ENCODE results near the gene CDX2.
A peak's percentile ranks its signal among the peaks of the same experiment; 100 is the strongest.
"Not testable (repeated sequence)": the region's sequence is repeated elsewhere in the genome, so short reads cannot be mapped to it uniquely, and the experiment has no call there.

Gene CDX2

GRCh38 chr13:27964741-27965323 is 4.3 kb downstream of the CDX2 start:
- no peak for DNase-seq

GRCh38 chr13:27964206-27964605 is 4.9 kb downstream of the CDX2 start:
- DNase-seq: not testable (repeated sequence)

GRCh38 chr13:27963491-27963890 is 5.6 kb downstream of the CDX2 start:
- no peak for DNase-seq

DNA sequence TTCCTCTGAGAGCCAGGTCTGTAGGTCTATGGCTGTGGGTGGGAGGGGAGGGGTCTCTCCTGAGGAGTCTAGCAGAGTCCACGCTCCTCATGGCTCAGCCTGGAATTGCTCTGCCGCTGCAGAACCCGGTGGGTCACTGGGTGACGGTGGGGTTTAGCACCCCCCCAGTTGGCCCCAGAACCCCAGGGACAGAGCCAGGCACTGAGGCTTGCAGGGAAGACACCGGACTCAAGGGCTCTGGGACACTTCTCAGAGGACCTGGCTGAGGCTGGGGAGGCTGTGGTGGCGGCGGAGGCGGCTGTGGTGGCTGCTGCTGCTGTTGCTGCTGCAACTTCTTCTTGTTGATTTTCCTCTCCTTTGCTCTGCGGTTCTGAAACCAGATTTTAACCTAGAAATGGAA is 6.1 kb downstream of the CDX2 start:
- DNase-seq: no peak

DNA sequence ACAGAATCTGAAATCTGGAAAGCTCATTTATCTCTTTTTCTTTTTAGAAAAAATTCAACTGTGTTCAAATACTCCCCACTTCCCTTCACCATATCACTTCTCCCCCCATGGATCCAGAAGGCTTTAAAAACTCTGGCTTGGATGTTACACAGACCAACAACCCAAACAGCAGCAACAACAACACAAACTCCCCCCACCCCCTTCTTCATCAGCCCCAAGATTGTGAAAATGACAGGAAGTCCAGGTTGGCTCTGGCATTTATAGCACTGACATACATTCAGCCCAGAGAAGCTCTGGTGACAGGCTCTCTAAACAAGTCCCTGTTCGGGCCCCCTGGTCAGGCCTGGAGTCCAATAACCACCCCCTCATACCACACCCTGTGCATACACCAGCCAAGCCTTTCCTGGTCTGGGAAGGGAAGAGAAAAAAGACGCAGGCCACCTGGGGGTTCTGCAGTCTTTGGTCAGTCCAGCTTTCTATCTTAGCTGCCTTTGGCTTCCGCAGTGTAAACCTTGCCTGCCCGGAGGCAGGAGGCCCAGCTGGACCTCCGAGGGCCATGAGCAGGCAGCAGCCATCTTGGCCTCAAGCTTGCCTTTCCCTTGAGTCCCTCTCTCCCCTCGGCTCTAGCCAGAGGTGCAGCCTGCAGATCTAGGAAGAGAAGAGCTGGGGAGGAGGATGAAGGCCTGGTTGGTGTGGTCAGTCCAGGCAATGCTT is 6.8 kb downstream of the CDX2 start:
- no peak for DNase-seq

GRCh38 chr13:27961227-27962085 is 7.7 kb downstream of the CDX2 start:
- DNase-seq: no peak

DNA sequence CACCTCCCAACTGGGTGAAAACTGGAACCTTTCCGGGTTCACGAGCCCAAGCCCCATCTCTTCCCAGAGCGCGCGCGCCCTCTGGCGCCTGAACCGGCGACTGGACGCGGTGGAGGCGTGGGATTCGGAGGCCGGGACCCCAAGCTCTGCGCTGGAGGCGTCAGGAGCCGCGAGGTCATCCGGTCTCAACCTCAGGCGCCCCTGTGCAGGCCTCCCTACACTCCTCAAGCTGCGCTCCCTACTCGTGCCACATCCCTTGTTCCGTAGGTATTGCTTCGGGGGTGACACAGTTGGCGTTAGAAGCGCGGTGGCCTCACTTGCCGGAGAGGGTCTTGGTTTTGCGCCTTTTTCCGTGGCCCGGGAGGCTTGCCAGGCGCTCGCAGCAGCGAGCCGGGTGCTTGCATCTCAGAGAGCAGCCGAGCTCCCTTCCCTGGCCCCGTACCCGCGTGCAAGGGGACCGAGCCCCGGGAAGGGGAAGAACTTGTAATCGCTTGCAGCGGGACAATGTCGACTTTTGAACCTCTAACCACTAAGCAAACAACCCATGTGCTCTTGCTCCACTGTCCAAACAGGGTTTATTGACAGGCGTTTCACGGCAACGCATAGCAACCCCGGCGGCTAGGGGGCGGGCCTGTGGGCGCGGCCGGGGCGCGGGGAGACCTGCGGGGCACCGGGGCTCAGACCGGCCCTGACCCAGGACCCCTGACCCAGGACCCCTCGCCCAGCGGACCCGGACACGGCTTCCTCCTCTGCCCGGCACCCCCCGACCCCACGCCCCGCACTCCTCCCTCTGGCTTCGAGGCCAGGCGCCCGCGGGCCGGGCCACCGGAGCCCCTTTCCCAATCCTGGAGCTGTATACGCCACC is 8.5 kb downstream of the CDX2 start:
- peak; percentile 12 for DNase-seq

- no peak for DNase-seq
Observed at GRCh38 chr13:27959976-27960361, 9.1 kb downstream of the CDX2 start.

DNA sequence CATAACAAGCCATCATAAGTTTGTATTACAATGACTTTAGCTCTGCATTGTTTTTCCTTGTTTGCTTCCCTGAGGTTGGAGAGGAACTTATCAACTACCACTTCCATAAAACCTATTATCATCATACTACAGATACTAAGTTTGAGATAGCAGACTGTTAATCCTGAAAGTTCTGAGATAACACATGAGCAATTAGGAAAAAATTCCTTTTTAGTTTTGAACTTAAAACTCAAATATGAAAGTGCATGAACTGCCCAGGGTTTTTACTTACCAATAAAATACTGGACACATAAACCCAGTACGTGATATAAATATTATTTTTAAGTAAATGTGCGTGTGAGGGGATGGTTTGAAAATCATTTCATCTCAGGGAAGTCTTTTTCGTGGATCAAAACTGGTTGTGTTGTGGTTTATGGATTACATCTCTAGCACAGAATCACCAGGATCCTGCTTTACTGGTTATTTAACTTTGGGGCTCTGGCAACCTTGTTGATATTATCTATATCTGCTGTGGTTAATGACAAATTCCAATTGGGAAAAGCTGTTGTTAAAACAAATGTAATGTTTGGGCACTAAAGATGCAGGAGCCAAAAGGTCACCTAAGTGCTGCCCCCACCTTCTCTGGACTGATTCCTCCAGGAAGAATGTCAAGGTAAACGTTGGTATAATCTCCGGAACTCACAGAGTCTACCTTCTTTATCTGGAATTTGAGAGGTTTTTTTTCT is 12.4 kb downstream of the CDX2 start:
- DNase-seq: no peak

DNA sequence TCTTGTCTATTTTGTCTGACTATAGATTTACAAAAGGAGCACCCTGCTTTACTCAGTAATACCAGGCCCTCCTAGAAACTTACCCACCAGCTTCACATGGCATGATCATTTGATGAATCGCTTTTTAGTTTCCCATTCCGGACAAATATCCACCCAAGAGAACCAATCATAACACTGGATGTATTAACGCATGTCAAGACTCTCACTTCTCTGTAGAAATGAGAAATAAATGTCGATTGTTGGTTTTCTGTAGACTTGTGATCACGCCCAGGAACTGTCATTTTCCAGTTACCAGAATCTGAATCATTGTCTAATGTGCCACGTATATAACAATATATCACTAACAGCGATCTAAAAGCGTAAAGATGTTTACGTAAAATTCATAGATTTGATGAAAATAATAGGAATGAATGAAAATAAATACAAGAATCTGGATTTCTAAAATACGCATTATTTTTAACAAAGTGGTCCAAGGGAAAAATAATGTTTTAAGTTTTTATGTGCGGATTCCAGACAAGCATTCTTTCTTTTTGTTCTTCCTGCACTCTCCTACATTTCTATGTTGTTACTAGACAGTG is 14.0 kb downstream of the CDX2 start:
- no peak for DNase-seq

GRCh38 chr13:27954406-27954851 is 14.7 kb downstream of the CDX2 start:
- no peak for DNase-seq

DNA sequence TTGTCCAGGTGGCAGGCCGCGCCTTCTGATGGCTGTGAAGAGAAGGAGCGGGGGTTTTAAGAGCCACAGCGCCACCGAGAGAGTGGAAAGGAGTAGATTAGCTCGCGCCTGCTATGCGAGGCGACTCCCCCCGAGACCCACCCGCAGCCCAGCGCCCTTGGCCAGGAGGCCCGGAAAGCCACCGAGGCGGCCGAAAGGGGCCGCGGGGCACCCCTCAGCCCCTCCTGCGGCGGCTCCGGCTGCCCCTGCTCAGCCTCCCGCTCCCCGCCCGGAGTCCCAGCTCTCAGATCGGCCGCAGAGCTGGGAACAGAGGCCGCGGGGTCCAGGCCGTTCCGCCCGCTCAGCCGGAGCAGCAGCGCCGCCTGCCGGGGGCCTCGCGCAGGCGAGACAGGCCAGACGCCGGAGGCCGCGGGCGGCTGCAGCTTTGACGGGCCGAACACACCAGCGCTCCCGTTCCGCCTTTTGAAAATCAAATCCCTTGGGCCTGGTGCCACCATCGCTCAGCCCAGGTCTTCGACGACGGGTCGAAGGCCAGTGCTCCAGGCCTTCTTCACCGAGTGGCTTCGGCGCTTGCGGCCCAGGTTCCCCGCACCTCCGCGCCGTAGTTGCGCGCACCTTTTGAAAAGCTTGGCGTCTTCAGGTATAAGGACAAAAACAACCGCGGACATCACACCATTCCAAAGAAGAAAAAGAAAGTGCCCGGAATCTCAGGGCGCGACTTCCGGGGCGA is 15.3 kb downstream of the CDX2 start:
- peak; percentile 12 for DNase-seq

DNA sequence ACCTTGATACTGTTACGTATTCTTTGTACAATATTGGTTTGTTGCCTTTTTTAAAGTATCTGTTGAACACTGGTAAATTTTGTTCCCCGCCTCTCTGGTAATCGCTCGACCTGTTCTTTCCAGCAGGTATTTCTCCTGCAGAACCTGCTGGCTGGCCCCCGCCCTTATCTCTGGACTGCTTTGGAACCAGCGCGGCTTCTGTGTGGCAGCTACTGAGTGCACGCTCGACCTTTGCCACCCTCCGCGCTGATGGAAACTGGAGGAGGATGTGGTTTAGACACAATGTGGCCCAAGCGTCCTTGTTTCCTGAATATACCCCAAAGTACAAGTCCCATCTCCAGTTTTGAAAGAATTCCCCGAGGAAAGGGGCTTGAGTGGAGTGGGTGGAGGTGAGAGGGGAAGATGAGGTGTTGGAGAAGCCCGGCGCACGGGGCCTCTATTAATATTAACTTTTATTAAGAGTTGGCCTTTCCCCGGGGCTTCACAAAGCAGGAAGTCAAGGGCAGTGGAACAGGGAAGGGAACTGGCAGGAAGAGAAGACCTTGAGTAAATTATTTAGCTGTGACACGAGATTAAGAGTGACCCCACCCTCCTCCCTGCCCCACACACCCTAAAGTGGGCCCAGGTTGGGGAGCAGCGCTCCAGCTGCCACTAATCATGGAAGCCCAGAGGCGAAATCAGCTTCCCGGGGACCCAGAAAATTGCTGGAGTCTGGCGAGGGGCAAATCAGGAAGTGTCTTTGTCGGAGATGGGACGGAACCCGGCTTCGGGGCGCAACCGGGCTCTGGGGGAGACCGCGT is 16.0 kb downstream of the CDX2 start:
- no peak for DNase-seq

DNA sequence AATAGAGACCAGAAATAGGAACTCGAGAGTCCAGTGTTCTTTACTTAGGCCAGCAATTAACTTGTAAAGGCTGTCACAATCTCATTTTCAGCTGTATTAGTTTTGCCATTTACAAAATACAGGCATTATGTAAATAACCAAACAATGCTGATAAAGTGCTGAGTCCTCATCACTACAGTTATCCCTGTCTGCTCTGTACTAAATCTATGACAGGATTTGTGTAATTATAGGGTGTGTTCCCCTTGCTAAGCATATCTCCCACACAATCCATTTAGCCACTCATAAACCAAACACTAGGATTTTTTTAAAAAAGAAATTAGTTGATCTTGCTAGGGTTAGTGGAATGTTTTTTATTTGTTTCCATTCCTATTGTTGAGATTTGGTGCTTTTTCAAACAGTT is 26.1 kb downstream of the CDX2 start:
- DNase-seq: no peak

DNA sequence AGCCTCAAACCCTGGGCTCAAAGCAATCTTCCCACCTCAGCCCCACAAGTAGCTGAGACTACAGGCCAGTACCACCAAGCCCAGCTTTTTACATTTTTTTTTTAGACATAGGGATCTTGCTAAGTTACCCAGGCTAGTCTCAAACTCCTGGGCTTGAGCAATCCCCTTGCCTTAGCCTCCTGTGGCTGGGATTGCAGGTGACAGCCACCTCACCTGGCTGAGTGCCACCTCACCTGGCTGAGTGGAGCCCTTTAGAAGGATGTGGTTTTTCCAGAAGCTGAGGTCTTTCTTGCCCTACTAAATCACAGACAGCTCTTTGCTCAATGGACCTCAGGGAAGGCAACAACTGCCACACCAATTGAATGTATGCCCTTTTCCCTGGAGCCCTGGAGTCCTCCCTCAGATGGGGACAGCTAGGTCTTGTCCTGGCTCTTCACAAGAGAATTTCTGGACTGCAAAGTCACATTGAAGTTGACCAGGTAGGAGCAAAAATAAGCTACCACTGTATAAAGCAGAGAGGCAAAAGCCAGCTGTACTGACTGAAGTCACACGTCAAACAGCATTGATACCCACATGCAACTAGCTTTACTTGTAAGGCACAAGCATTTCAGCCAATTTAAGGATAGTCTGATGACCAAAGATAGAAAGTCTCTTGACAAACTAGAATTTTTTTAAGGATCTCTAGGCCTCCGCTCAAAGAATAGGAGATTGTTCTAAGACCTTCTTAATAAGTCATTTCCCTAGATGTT is 35.4 kb downstream of the CDX2 start:
- no peak for DNase-seq

DNA sequence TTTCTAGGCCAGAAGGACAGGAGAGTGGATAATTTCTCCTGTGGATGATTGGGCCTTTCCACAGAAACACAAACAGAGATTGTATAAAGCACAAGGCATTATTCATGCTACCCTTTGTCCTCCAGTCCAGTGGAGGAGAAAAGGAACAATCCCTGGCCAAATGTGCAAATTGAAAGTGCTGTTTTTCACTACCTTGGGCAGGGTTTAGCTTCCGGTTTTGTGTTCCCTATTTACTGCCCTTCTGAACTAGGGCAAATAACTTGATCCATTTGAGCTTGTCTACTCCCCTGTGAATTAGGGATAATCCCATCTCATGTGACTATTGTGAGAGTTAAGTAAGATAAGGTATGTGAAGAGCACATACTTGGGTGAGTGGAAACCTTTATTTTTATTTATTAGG is 36.0 kb downstream of the CDX2 start:
- DNase-seq: no peak

DNA sequence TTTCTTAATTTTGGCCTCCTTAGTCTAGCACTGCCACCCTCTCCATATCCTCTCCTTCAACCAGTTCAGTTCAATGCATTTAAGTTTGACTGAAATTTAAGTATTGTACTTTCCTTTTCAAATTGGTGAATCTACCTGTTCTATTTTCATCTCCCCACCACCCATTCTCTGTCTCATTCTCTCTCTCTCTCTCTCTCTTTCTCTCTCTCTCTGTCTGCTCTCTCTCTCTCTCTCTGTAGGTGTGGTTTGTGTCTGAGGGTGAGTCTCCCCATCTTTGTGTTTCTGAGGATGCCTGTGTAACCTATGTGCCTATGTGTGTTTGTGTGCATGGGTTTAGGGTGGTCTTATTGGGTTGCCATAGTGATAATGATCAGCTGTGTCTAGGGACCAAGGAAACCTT is 39.2 kb downstream of the CDX2 start:
- DNase-seq: no peak

DNA sequence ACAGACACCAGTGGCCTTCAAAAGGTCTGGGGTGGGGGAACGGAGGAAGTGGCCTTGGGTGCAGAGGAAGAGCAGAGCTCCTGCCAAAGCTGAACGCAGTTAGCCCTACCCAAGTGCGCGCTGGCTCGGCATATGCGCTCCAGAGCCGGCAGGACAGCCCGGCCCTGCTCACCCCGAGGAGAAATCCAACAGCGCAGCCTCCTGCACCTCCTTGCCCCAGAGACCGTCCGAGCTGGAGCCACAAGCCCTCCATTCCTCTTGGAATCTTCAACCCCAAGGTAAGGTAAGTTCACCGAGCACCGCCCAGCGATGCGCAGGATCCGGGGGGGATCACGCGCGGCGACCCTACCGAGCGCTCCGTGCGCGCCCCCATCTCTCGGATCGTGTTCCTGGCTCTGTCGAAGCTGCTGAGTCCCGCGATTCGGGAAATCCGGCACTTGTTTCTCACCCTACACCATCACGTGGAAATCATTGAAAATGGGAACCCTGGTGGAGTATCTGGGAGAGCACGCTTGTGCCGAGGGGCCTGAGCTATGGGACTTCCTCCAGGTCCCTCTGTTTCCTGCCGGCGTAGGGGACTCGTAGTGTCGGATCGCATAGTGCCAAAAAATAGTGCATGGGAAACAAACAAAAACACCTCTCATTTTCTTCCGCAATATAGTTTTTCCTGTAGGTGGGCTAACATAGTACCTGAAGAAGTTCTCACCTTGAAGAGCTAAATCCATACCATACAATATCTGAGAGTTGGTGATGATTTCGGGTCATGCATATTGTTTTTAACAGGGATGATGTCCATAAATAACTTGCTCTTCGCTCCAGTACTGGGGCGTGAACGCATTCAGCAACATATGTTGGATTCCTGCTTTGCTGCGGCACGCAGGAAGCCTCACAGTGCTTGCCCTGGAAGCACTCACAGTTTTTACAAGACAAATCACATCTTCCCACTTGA is 40.0 kb downstream of the CDX2 start:
- no peak for DNase-seq
